GM19452 (cell line): ENCODE measurements around the gene OAS1.

ENCODE experiments used
- ATAC-seq: cut with Tn5 transposase; IDR thresholded peaks from one replicate; pipeline ENCODE4 v1.9.1; 2021; ENCODE audit not compliant: unreplicated experiment

OAS1 gene

DNA sequence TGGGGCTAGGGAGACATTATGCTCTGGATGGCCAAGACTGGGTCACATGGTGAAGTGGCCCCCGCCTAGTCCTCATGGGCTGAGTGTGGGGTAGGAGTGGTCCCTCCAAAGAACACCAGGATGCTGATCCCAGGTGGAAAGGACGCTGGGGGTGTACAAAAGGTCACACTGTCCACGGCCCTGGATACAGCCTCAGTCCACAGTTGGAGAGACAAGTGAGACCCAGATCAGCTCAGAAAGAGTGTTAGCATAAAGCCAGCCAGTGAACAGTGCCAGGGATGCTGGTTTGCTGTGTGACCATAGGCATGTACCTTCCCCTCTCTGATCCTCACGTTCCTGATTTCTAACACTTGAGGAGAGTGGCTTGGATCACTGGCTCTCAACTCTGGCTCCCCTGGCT, 58.2 kb downstream of the OAS1 start:
- ATAC-seq: no peak

- no peak for ATAC-seq
These were observed 58.9 kb downstream of the OAS1 start for GRCh38 chr12:112965643-112966042.

GRCh38 chr12:112967306-112967705, 60.5 kb downstream of the OAS1 start:
- no peak for ATAC-seq

GRCh38 chr12:112967858-112968257, 61.1 kb downstream of the OAS1 start:
- no peak for ATAC-seq
